Measurements from ENCODE around the gene STON2.

STON2 gene

DNA sequence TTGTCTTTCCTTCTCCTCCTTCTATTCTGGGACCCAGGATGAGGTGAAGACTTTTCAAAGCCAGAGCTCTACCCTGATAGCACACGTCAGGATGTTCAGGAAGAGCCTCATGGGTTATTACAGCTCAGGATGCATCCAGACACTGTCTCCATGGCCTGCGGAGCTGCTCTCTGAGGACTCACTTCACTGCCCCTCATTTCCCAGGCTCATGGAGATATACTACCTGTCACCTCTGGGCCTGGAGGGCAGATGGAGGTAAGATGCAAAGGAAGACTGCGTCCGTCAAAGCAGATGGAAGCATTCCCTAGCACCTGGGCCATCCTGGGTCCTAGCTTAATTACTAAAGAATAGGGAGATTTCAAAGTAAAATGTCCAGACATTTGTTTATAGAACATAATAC, 32.6 kb downstream of the STON2 start:
- DNase-seq, result no peak

DNA sequence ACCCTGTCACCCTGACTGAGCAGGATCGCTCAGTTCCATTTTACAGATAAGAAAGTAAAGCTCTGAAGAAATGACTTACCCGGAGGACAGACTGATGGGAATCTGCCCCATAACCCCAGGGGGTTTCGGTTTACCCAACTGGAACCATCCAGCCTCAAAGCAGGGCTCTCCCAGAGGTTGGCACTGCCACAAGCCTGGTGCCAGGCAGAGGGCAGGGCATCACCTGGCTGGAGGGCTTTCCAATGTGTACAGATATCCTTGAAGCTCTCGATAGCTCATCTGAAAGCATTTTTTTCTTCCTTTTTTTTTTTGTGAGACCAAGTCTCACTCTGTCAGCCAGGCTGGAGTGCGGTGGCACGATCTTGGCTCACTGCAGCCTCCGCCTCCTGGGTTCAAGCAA, 33.2 kb downstream of the STON2 start:
- DNase-seq, result no peak

DNA sequence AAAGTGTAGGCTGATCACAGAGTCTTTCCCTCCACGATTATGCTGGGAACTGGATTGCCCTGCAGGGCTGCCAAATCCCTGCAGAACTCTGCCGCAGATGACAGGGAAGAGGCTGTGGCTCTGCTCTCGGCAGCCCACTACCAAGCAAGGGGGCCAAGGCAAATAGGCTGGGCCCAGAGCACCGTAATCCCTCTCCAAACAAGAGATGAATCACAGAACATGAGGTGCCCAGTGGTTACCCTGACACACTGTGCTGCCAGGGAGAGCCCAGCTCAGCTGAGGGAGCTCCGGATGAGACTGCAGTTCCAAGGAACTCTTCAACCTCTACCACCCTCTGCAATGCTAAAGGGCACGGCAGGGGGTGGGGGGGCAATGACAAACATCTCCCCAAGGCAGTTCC, 33.9 kb downstream of the STON2 start:
- no peak for DNase-seq

DNA sequence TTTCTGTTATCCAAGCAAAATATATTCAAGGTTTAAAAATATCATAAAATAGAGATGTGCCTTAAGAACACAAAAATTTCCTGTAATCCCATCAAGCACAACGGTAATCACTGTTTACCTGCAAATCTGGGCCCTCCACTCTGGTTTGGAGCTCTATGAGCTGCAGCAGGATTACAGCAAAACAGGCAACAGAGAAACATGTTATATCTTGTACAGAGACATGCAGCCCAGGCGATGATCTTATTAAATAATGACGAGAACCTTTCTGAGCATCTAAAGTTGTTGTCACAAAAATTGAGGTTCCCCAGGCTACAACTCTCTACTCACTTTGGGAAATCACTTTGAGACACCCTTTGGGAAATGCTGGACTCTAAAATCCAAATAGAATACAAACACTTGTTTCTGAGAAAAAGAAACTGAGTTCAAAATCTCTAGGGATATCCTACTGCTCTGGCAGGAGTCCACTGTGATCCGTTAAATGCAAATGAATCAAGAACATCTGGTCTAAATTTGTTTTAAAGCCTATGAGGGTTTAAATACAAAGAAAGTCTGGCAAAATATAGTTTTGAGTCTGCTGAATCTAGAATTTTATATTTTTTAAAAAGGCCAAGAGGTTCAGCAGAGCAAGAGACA, 36.3 kb downstream of the STON2 start:
- DNase-seq, result no peak

DNA sequence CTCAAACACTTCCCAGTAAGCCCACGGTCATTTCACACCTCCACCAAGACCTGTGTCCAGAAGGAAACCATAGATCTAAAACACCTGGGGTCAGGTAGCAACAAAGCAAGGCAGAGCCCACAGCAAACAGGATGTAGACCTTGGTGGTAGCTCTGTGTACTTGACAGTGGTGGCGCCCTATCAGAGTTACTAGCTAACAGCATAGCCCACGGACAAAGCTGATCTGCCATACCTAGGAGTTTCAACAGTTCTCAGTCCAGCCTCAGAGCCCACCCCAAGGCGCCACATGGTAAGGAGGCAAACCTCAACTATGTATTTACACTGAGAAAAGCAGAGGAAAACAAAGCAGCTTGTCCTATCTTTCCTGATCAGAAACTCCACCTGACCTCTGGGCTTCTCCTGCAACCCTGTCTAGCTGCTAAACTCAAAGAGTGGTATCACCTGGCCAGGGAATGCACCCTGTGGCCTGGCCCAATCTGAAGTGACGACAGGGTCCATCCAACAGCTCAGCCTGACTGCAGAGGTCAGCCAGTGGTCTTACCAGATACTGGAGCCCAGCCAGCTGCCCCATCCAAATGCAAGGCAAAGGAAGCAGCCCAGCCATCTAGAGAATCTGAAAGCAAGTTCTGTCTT, 46.3 kb downstream of the STON2 start:
- no peak for DNase-seq

DNA sequence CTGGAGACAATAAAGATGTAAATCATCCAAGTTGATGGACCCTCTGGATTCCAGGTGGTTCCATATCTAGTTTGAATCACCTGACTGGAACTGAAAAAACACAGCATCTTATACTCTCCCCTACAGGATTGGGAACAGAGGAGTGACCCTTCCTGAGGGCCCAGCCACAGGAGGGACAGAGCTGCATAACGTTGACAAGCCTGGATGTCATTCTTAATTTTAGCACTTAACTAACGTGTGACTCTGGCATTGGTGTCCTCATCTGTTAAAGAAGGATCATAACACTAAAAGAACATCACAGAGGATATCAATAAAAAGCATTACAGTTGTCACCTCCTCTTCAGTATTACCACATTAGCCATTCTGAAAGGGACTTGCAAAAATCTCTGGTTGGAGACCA, 47.7 kb downstream of the STON2 start:
- no peak for DNase-seq

DNA sequence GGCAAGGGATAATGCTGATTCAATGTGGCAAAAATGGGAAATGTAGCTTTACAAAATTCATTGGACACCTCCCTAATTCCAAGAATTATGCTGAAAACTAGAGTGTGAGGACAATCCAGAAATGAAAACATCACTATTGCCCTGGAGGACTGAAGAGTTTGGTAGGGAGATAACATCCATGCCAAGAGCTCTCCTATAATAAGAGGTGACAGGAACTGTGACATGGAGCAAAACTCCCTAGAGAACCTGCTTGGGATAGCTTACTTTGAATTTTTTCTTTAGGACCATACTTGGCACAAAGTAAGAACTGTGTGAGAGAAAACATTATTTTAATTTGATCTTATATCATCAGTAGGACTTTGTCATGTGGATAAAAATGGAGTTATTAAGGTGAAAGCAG, 48.9 kb downstream of the STON2 start:
- DNase-seq, result no peak

DNA sequence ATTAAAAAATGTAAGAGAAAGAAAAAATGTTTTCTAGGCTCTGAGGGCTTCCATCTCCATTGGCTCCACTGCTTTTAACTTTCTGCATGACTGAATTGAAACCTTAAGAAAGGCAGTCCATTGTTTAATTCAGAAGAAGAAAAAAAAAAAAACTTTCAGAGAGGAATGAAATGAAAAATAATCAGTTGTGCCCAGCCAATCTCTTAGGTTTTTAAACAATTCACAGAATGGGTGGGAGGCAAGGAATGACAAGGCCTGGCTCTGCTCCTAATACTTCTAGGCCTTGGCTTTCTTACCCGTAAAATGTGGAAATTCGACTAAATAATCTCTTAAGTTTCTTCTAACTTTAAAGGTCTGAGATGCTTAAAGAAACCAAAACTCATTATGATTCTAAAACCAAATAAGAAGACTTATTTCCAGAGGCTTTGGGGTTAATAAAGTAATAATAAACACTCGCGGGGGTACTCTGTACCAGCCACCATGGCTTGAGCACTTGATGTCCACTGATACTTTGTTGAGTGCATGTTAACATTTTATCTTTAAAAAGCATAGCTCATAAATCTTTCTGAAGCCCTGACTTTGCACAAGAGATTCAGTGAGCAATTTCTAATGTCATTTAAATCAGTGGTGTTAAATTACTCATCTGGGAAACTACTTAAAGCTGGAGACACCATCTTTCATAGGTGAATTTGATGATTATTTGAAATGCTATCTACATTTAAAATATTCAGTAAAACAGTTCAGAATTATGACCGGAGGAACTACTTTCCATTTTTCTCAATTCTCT, 49.6 kb downstream of the STON2 start:
- DNase-seq, result no peak

DNA sequence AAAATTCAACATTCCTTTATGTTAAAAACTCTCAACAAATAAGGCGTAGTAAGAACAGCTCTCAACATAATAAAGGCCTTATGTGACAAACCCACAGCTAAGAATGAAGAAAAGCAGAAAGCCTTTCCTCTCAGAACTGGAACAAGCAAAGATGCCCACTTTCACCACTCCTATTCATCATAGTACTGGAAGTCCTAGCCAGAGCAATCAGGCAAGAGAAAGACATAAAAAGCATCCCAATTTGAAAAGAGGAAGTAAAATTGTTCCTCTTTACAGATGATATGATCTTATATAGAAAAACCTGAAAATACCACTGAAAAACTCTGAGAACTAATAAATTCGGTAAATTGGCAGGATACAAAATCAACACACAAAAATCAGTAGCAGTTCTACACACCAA, 52.1 kb downstream of the STON2 start:
- DNase-seq, result peak; percentile 27

DNA sequence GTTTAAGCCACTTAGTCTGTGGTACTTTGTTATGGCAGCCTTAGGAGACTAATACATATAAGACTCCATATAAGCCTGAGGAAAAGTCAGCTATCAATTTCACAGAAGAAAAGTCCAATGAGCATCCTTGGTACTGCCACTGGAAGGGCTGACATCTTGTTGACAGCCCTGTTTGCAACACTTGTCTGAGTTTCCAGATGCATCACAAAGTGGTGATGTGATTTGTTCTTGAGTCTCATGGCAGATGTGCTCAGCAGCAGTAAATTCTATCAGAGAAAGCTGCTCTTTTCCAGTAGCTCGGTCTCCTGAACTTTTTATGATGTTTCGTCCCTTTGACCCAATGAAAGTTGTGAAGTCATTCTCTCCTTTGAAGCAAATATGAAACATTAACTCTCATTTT, 54.3 kb downstream of the STON2 start:
- DNase-seq, result no peak

DNA sequence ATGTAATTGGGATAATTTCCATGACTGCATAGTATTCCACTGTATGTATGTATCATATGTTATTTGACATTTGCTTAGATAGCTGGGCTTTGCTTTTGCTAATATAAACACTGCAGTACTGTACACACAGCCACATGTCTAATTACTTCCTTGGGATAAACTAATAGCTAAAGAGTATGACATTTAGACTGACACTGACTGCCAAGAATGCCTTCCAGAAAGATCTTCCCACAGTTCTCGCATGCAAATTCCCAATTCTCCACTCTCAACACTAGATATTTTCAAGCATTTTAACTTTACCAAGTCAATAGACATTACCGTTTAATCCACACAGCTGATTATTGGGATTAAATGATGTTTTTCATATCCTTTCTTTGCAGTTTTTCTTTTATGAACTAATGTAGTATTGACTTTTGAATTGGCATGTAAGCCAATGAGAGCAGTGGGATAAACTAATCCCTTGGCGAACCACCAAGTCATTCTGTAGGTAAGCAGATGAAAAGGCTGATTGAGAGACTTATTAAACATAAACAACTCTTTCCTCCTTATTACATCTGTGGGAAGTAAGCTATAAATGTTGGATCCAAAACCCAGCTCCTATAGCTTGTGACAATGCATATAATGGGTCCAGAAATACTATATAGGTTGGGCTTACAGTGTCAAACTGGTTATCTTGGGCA, 55.5 kb downstream of the STON2 start:
- no peak for DNase-seq

DNA sequence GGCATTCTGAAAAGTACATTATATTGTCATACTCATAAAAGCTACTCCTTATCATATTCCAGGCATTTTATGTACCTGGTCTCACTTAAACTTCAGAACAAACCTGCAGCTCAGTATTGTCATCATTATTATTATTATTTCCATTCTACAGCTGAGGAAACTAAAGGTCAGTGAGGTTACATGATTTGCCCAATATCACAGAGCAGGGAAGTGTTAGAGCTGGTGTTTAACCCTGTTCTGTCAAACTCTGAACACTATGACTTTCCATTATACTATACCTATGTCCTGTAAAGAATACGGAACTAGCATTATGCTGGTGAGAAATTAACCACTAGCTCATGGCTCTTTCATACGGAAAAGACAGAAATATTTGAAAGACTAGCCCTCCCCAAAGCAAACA, 56.4 kb downstream of the STON2 start:
- no peak for DNase-seq

DNA sequence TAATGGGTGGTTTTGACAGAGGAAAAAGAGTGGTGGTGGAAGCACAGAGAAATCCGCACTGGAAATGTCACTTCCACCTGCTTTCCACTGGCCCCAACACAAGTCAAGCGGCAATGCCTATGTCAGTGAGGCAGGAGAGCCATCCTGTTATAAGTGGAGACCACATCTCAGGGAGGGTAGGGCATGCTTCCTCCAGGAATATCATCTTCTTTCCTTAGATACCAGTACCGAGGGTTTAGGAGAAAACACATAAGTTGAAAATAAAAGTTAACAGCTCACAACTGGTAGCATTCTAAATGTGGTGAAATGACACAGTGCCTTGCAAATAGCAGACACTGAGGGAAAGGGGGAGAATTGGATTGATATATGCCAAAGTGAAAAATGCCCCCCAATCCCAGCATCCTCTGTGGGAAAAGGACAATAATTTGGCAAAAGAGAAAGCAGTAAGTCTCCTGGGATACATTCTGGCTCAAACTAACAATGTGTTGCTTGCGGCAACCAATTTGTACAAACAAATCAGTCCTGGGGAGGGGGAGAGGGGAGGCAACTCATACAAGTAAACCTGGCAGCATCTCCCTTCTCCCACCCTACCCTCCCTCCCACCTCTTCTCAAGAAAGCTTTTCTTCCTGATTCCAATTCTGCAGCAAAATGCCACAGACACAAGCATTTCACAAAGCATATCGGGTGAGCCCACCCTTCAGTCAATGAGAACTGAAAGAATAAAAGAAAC, 57.1 kb downstream of the STON2 start:
- DNase-seq, result no peak

DNA sequence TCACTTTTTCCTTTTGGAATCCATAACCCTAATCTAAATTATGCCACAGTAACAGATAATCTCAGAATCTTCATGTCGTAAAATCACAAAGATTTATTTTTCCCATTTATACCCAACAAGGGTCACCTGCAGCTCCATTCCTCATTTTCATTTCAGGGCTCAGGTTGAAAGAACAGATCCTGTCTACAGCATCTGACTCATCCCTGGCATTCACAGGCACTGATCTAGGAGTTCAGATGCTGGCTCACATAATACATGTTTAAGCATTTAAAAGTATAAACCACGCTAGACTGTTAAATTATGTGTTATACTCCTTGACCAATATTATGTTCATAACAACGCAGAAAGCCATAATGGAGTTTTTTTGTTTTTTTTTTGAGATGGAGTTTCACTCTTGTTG, 58.3 kb downstream of the STON2 start:
- DNase-seq, result no peak

DNA sequence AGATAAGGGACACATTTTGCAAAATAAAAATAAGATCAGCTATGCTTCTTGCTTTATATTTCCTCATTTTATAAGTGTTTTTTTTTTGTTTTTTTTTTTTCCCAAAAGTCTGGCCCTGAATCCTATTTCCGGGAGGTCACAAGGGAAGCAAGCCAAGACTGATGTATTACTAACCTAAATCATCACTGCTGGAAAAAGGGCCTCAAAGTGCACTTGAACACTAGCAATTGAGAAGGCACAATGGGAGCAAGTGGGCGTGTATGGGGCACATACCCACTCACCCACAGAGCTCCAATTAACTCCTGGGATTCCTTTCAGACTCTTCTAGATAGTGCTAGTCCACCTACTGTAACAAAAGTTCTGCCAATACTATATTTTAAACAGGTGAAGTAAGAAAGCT, 58.8 kb downstream of the STON2 start:
- no peak for DNase-seq

DNA sequence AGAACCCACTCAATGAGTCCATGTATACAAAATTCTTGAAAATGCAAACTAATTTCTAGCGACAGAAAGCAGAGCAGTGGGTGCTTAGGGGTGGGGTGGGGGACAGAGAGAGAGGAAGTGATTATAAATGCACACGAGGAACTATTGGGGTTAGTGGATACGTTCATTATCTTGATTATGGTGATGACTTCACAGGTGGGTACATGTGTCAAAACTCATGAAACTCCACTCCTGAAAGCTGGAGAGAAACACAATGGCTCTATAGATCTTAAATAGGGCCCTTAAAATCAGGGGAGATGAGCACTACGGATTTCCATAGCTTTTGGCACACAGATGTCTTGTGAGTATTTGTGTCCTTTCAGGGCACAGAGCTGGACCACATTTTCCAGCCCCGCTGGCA, 59.9 kb downstream of the STON2 start:
- no peak for DNase-seq

DNA sequence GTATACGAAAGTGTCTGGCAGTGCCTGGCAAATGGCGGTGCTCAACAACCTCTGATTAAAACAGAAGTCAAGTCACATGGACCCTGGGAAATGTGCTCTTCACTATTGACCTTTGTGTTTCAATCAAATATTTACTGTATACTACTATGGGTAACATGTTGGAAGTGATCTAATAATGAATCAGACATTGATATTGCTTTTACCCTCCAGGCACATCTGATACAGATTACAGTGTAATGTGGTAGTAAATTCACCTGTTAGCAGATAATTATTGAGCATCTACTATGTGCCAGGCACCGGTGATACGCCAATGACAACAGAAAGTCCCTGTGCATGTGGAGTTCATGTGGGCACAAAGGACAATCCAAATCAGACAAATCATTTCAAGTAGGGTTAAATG, 63.1 kb downstream of the STON2 start:
- no peak for DNase-seq

DNA sequence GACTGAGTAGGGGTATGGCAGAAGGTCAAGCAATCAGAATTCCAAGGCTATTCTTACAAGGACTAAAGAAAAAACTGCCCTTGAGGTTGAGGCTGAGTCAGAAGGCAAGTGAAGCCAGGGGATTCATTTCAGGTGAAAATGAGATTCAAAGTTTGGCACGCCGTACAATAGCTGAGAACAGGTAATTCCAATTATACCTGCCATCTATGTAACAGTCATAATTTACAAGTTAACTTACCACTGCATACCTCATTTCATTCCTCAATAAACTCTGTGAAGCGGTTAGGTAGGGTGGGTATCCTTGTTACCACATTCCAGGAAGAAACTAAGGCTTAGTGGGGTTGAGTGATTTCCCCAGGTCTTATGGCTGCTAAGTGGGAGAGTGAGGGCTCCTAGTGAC, 64.1 kb downstream of the STON2 start:
- DNase-seq, result no peak

DNA sequence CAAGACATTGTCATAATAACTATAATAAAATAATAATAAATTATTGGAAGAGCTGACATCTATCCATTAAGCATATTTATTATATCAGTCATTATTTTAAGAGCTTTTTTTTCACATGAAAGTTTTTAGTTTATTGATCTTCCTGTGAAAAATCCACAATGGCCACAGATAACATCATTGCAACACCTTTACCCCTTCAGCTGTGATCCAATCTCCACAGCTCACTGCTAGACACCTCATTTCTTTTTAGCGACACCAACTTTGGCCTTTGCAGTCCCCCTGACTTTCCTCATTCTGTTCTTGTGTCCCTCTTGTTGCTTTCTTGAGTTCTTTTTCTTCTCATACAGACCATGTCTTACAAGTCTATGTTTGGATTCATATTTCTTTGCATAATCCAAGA, 67.4 kb downstream of the STON2 start:
- no peak for DNase-seq

DNA sequence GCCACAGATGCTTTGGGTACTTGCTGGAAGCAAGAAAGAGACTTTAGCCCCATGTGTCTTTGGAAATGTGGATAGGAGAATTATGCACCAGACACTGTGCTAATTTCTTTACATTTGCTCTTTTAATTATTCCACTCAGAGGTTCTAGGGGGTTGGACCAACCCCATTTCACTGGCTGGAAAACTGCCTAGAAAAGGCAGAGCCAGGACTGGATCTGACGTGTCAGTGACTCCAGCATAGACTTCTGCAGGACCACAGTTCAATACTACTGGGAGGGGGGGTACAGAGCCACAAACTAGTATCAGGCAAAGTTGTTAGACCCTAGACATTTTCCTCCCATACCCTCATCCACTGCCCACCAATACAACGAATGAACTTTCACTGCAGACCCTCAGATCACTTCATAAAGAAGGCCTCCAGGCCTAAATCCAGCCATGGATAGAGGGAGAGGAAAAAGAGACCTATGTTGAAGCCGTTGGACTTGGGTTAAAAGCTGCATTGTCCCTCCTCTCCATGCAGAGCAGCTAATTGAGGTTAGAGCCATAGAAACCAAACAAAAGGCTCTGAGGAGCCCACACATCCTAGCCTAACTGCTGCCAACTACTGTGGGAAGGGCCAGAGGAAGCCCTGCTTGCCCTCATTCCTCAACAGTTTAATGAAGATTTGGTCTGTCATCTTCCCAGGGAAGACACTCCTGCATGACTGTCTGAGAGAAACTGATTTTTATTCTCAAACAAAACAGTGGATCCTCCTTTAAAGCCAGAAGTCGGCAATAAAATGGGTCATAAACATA, 68.7 kb downstream of the STON2 start:
- DNase-seq, result no peak

DNA sequence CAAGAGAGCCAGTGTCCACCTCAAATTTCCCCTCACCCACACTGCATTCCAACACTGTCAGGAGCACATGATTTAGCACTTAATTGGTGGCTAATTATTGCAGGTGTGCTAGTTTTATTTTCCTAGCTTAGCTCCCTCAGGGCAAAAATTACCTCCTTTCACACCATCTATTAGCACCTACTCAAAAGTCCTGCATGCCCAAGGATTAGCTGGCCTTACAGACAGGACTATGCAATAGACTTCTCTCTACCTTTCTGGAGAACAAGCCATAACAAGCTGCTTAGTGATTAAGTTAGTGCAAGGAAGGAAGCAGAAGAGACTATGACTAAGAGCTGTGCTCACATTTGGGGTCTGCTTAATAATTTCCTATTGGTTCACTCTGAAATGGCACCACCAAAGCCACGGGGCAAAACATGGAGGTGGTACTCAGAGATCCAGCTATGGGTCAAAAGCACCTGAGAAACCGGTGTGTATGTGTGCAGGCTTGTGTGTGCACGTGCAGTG, 69.5 kb downstream of the STON2 start:
- no peak for DNase-seq
